Activated CD4-positive, CD25-positive, alpha-beta regulatory T cell treated with anti-CD3 and anti-CD28 coated beads, Interleukin-2, amount 50 U/mL, for 72 hours (primary cell): ENCODE results near the gene APH1A.
"Not testable (repeated sequence)": the region's sequence is repeated elsewhere in the genome, so short reads cannot be mapped to it uniquely, and the experiment has no call there.

Experiments used
- DNase-seq: peaks from one replicate; pipeline ENCODE4 v3.0.0; 2021

APH1A gene

DNA sequence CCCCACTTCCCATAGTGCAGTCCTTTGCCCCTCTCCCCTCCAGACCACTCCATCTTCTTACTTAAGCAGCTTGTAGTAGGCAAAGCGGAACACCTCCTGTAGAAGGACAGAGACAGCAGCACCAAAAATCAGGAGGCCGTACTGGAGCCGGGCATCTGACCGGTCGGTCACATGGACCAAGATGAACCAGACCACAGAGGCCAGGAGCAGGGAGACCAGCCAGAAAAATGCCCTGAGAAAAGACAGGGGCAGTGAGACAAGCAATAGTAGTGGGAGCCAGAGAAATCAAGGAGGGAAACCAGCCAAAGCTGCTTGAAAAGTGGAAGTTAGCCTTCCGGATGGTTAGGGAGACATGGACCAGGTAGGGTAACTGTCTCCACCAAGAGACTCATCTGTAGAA is 920 bp downstream of the APH1A start:
- no peak for DNase-seq

DNA sequence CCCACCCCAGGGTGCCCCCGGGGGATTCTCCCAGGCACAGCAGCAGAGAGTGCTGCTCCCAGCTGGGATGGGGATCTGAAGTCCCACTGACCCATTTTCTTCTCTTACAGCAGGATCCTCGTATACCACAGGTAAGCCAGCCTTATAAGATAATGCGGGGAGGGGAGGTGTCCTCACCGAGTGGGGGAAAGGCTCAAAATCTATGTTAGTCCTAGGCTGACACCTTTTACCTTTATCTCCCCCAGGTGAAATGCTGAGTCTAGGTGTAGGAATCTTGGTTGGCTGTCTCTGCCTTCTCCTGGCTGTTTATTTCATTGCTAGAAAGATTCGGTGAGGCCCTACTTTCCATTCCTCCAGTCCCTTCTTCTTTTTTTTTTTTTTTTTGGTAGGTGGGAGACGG is 5.3 kb downstream of the APH1A start:
- DNase-seq = no peak

DNA sequence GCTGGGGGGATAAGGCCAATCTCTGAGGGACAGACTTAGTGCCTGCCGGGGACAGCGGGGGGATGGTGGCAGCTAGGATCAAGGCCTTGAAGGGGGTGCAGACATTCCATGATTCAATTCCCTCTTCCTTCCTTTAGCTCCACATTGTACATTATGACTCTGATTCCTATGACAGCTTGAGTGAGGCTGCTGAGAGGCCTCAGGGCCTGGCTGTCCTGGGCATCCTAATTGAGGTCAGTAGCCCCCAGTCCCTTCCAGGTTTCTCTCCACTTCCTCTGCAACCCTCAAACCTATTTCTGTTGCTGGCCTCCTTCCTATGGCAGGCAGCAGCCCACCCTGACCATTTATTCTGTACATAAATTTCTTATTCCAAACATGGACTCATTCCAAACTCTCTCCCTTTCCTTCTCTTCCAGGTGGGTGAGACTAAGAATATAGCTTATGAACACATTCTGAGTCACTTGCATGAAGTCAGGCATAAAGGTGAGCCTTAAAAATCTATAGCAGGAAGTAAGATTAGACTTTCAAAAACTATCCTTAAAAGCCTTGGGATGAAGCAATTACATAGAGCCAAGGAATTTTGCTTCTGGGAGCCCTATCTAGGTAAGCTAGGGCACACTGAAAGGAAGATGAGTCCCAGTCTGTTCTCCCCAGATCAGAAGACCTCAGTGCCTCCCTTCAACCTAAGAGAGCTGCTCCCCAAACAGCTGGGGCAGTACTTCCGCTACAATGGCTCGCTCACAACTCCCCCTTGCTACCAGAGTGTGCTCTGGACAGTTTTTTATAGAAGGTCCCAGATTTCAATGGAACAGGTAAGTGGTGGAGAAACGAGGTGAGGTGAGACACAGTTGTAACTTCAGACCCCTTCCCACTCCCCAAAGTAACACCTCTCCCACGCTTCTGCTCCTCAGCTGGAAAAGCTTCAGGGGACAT is 6.2 kb downstream of the APH1A start:
- no peak for DNase-seq

- no peak for DNase-seq
These were observed 7.4 kb downstream of the APH1A start for GRCh38 chr1:150261367-150261766.

- DNase-seq = no peak
These were observed 8.8 kb downstream of the APH1A start for GRCh38 chr1:150259758-150260669.

DNA sequence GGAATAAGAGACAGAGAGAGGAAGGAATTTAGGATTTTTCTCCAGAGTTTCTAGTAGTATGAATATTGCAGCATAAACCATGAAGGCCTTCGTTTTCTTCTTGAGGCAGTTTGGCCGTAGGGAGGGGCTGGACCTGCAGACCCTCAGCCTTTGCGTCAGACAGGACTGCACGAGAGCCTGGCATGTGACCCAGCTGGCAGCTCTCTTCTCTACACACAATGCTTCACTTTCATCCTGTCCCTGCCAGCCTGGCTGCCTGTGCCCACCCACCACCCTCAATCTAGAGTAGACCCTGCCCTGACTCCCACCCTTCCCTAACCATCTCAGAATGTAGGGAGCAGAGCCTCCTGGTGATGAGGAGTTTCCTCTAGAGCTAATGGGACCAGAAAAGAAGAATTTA is 9.6 kb downstream of the APH1A start:
- no peak for DNase-seq

GRCh38 chr1:150257624-150258585 is 10.9 kb downstream of the APH1A start, which contains the start of gene CA14:
Gene CA14 (plus strand): TSS chr1:150257774. CDS start chr1:150258129, 355 bp downstream.
- no peak for DNase-seq

- no peak for DNase-seq
These were observed 12.1 kb downstream of the APH1A start for GRCh38 chr1:150256554-150257341.

GRCh38 chr1:150256198-150256553 is 12.6 kb downstream of the APH1A start:
- DNase-seq = no peak

- no peak for DNase-seq
These were observed 18.9 kb downstream of the APH1A start for GRCh38 chr1:150249936-150250335.

DNA sequence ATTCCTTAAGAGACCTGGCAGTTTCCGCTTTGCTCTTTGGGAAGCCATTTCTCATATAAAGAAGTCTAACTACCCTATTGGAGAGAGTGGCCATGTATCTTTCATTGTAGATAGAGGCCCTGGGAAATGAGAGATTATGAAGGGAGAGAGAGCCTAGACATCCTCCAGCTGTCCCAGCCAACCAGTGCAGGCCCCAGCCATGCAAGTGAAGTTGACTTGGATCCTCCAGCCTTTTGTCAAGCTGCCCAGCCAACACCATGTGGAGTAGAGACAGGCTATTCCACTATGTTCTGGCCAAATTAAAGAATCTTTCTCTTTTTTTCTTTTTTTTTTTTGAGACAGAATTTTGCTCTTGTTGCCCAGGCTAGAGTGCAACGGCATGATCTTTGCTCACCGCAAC is 25.8 kb downstream of the APH1A start:
- DNase-seq = no peak

- DNase-seq = no peak
These were observed 31.1 kb downstream of the APH1A start for GRCh38 chr1:150237746-150238145.

GRCh38 chr1:150237176-150237575 is 31.6 kb downstream of the APH1A start:
- DNase-seq = not testable (repeated sequence)

DNA sequence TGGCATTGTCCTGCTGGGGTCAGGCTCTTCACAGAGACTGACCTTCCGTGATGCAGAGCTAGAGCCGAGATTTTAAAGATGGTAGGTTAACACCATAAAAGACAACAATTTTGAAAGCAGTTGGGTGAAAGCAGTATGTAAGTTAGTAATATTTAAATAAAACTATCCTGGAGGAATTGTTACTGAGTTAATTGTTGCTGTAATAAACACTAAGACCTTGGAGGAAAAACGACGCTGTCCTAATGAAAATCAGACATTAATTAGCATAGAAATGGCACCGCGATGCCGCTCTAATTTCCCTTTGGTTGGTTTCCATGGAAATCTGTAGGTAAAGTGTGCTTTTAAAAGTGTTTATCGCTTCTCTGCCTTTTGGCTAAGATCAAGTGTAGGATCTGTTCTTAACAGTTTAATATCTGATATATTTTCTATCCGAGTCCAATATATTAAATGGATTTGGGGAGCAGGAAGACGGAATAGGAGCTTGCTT is 32.2 kb downstream of the APH1A start:
- DNase-seq = no peak

- peak; percentile 88 for DNase-seq
These were observed 32.8 kb downstream of the APH1A start, which contains the start of gene ANP32E for GRCh38 chr1:150235852-150236613. Gene ANP32E (minus strand): TSS chr1:150236112. CDS start chr1:150235786, 326 bp downstream.

DNA sequence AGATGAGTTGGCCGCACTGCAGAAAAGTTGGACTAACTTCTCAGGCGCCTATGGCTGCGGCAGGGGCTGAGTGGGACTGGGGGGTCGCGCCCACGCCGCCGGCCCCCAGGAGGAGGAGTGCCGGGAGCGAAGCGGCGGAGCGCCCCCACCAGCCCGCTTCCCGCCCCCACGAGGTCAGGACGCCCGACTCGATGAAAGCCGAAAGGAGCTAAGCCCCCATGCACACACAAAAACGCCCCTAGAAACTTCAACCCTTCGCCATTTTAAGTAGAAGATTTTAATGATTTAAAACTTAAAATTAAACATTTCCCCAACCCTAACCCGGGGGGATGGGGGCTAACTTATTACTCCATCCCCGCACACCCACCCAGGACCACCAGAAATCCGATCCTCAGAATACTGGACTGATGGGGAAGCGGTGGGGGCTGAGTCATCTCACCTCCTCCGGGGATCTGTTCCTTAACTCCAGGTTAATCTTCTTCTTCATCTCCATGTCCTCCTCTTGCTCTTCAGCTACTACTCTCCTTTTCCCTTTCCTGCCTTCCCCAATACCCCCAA is 33.4 kb downstream of the APH1A start:
- DNase-seq = no peak

GRCh38 chr1:150234566-150235293 is 34.1 kb downstream of the APH1A start:
- peak; percentile 87 for DNase-seq

DNA sequence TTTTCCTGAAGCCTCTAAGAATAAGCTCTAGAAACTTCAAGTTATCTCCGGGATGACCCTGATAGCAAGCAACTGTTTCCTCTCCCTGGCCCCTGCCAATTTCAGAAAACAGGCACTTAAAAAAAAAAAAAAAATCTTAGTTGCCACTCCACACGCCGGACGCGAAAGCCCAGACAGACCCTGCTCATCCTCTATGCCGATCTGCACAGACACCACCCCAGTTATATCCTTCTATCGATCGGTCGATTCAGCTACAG is 34.6 kb downstream of the APH1A start:
- no peak for DNase-seq
